PC-3 (cell line): ENCODE data around the gene PSME2.

Source experiments
- CTCF ChIP-seq: fragments of 300-600 bp; sonication (generic); conservative IDR thresholded peaks from 2 replicates; pipeline ENCODE4 v1.5.1; 2017; ENCODE audit warnings: antibody characterized with exemption, low read depth, mild to moderate bottlenecking, low read length
- EZH2phosphoT487 ChIP-seq: fragments of 300-600 bp; sonication (generic); IDR thresholded peaks from 2 replicates; pipeline ENCODE4 v1.6.1; 2018; ENCODE audit warnings: mild to moderate bottlenecking, antibody characterized with exemption, low read length, borderline replicate concordance

- TF ChIP-seq CTCF (no peak), EZH2phosphoT487 (no peak)
Measured at GRCh38 chr14:24121210-24121609, 25.2 kb downstream of the PSME2 start.
